Sigmoid colon (tissue), 7 donors: ENCODE data around the gene FUT7. TPM values are rescaled to one million over a fixed set of nuclear protein-coding genes. Genes with fewer than 3 reads are reported as not detected.

Source experiments
- DNase-seq: peaks from one replicate; pipeline ENCODE4 v3.0.0-alpha.2; 2019
- H3K27ac ChIP-seq, 4 donors: fragments of 200-600 bp; sonication (generic); one replicate each; pipeline ENCODE4 v1.5.1; 2016 to 2019; ENCODE audit warnings: mild to moderate bottlenecking in 1 of 4
- H3K27me3 ChIP-seq, 3 donors: fragments of 200-600 bp; sonication (generic); one replicate each; pipeline ENCODE4 v1.5.1; 2019; ENCODE audit warnings: mild to moderate bottlenecking in 1 of 3
- H3K36me3 ChIP-seq, 4 donors: fragments of 200-600 bp; sonication (generic); one replicate each; pipeline ENCODE4 v1.5.1; 2016 to 2019
- H3K4me1 ChIP-seq, 4 donors: fragments of 200-600 bp; sonication (generic); one replicate each; pipeline ENCODE4 v1.5.1; 2017 to 2019
- H3K4me3 ChIP-seq, 4 donors: fragments of 200-600 bp; sonication (generic); one replicate each; pipeline ENCODE4 v1.5.1; 2017 to 2019; ENCODE audit warnings: mild to moderate bottlenecking in 2 of 4, moderate library complexity in 1 of 4
- H3K9me3 ChIP-seq, 4 donors: fragments of 200-600 bp in 3 of 4; sonication (generic) in 3 of 4; one replicate each; pipeline versions ENCODE4 v1.5.1 to v1.6.1; 2013 to 2019
- CTCF ChIP-seq, 4 experiments: fragments of 450-650 bp in 3 of 4; fragments of 200-600 bp in 1 of 4; IDR thresholded peaks; one replicate each; pipeline ENCODE4 v1.5.1; 2016 to 2019; ENCODE audit warnings: antibody characterized with exemption in 4 of 4, mild to moderate bottlenecking in 3 of 4, moderate library complexity in 2 of 4
- EP300 ChIP-seq, 4 donors: sonication (generic); formaldehyde crosslinking; IDR thresholded peaks; one replicate each; pipeline ENCODE4 v1.6.1; 2017; ENCODE audit warnings: antibody characterized with exemption in 4 of 4
- POLR2A ChIP-seq, 2 donors: fragments of 450-650 bp; IDR thresholded peaks; one replicate each; pipeline ENCODE4 v1.6.1; 2016; ENCODE audit warnings: antibody characterized with exemption in 2 of 2, mild to moderate bottlenecking in 2 of 2, moderate library complexity in 2 of 2
- POLR2AphosphoS5 ChIP-seq, 4 donors: sonication (generic); formaldehyde crosslinking; IDR thresholded peaks; one replicate each; pipeline ENCODE4 v1.6.1; 2017; ENCODE audit warnings: antibody characterized with exemption in 4 of 4
- WGBS, 2 donors: extraction: QIAGEN DNeasy Blood & Tissue Kit; methylation state at CpG; one replicate each; pipeline ENCODE4 v1.1.7; 2013; 5-methylcytosine and 5-hydroxymethylcytosine counted together
- intact Hi-C: fragments of 100-400 bp; cut with DNase I; formaldehyde crosslinking; loops from one replicate; pipeline ENCODE4 v1.15.1; 2023
- polyA plus RNA-seq, 3 donors: library from polyadenylated mRNA; stranded (reverse); fragments of 200-250 nt; gene quantifications; one replicate each; pipeline ENCODE4 v1.2.3, GENCODE V29; 2013
- total RNA-seq, 4 donors: library from RNA; depleted of rRNA; stranded (reverse); fragments of >200 nt; gene quantifications; one replicate each; pipeline ENCODE4 v1.1.0, GENCODE V29; 2016
- donor health status: healthy with polysubstance abuse.
- donor health status: Bipolar disorder and iron deficiency.
- donor health status: healthy.

The FUT7 gene
- total and polyA plus RNA-seq, 7 donors: 0.36 to 1.3 (median 0.84) TPM; not detected in 3

GRCh38 chr9:137013571-137013940, 18.3 kb downstream of the FUT7 start:
- no peaks in the 10 kb centered on the region for H3K27me3 ChIP-seq
- intact Hi-C loops: no loop called here
- no peaks in the 10 kb centered on the region for H3K4me1 ChIP-seq
- H3K9me3 ChIP-seq: no peaks in the 10 kb centered on the region
- H3K36me3 ChIP-seq: peaks cover 0 to 79% (median 23%) of the 10 kb centered on the region in 4 donors
- DNase-seq: no peak
- 97 to 98% methylated on average over 20 of the region's 20 CpGs for WGBS, 2 donors
- no peak for TF ChIP-seq POLR2AphosphoS5 (IDR thresholded peaks at IDR 0.05)
- no peak for TF ChIP-seq POLR2A (IDR thresholded peaks at IDR 0.05)
- TF ChIP-seq CTCF (IDR thresholded peaks at IDR 0.05): no peak
- TF ChIP-seq EP300 (IDR thresholded peaks at IDR 0.05): no peak
- no peak overlapping the region for H3K27ac ChIP-seq
- no peak overlapping the region for H3K4me3 ChIP-seq

GRCh38 chr9:137012694-137013570, 19.0 kb downstream of the FUT7 start:
- WGBS, 2 donors: 91 to 94% methylated on average over 67 of the region's 67 CpGs
- Histone ChIP-seq H3K36me3 (peaks cover 0 to 78% (median 23%) of the 10 kb centered on the region in 4 donors), H3K27me3 (no peaks in the 10 kb centered on the region), H3K27ac (no peak overlapping the region), H3K4me1 (no peaks in the 10 kb centered on the region), H3K9me3 (no peaks in the 10 kb centered on the region), H3K4me3 (no peak overlapping the region)
- intact Hi-C loops: no loop called here
- DNase-seq: no peak
- TF ChIP-seq POLR2AphosphoS5 (IDR thresholded peaks at IDR 0.05) (no peak), POLR2A (IDR thresholded peaks at IDR 0.05) (no peak), CTCF (IDR thresholded peaks at IDR 0.05) (no peak), EP300 (IDR thresholded peaks at IDR 0.05) (no peak)

GRCh38 chr9:137011907-137012675, 19.8 kb downstream of the FUT7 start:
- DNase-seq: no peak
- Histone ChIP-seq H3K27me3 (no peaks in the 10 kb centered on the region), H3K9me3 (no peaks in the 10 kb centered on the region), H3K36me3 (peaks cover 0 to 69% (median 20%) of the 10 kb centered on the region in 4 donors), H3K27ac (no peak overlapping the region), H3K4me3 (no peak overlapping the region), H3K4me1 (no peaks in the 10 kb centered on the region)
- intact Hi-C loops: no loop called here
- WGBS, 2 donors: 91 to 92% methylated on average over 39 of the region's 39 CpGs
- no peak for TF ChIP-seq POLR2AphosphoS5 (IDR thresholded peaks at IDR 0.05)
- TF ChIP-seq EP300 (IDR thresholded peaks at IDR 0.05): no peak
- TF ChIP-seq CTCF (IDR thresholded peaks at IDR 0.05): no peak
- no peak for TF ChIP-seq POLR2A (IDR thresholded peaks at IDR 0.05)

- Histone ChIP-seq H3K9me3 (no peaks in the 10 kb centered on the region), H3K4me3 (no peak overlapping the region), H3K27me3 (no peaks in the 10 kb centered on the region), H3K36me3 (peaks cover 0 to 60% (median 20%) of the 10 kb centered on the region in 4 donors), H3K27ac (no peak overlapping the region), H3K4me1 (no peaks in the 10 kb centered on the region)
- intact Hi-C loops: no loop called here
- no peak for DNase-seq
- TF ChIP-seq EP300 (IDR thresholded peaks at IDR 0.05) (no peak), POLR2A (IDR thresholded peaks at IDR 0.05) (no peak), CTCF (IDR thresholded peaks at IDR 0.05) (no peak)
- WGBS, 2 donors: 94 to 97% methylated on average over 24 of the region's 24 CpGs
These were observed 20.7 kb downstream of the FUT7 start for GRCh38 chr9:137011156-137011555.
